Fibroblast of skin of right quadriceps (primary cell): Measurements from ENCODE around the gene ABCG1.

Source experiments
- DNase-seq: peaks from one replicate; pipeline ENCODE4 v3.0.0-alpha.2; 2013

ABCG1 gene

GRCh38 chr21:42331660-42332059 is 112.7 kb downstream of the ABCG1 start:
- DNase-seq = no peak

GRCh38 chr21:42332557-42333317 is 113.8 kb downstream of the ABCG1 start:
- no peak for DNase-seq

GRCh38 chr21:42336054-42336453 is 117.1 kb downstream of the ABCG1 start:
- DNase-seq = peak; percentile 2

GRCh38 chr21:42337276-42337675 is 118.3 kb downstream of the ABCG1 start:
- DNase-seq = no peak

GRCh38 chr21:42337830-42338728 is 119.1 kb downstream of the ABCG1 start:
- DNase-seq = peak; percentile 8

GRCh38 chr21:42338729-42339715 is 120.1 kb downstream of the ABCG1 start:
- DNase-seq = no peak

GRCh38 chr21:42340187-42341050 is 121.5 kb downstream of the ABCG1 start:
- no peak for DNase-seq

- DNase-seq = no peak
These were observed 123.0 kb downstream of the ABCG1 start for GRCh38 chr21:42341776-42342542.

GRCh38 chr21:42343101-42343500 is 124.2 kb downstream of the ABCG1 start:
- DNase-seq = no peak

GRCh38 chr21:42343556-42343955 is 124.6 kb downstream of the ABCG1 start:
- DNase-seq = no peak

- DNase-seq = no peak
These were observed 125.1 kb downstream of the ABCG1 start for GRCh38 chr21:42343963-42344510.

- no peak for DNase-seq
These were observed 125.7 kb downstream of the ABCG1 start for GRCh38 chr21:42344631-42345030.

GRCh38 chr21:42346441-42346840 is 127.5 kb downstream of the ABCG1 start:
- DNase-seq = no peak
